Brain microvascular endothelial cell (primary cell): ENCODE data around the gene ITGA3.

Experiments used
- DNase-seq: peaks from one replicate; pipeline ENCODE4 v3.0.0-alpha.2; 2020
- H3K27ac ChIP-seq: fragments of 250-450 bp; sonication (Bioruptor Pico); 2 replicates; pipeline ENCODE4 v1.5.1; 2020; ENCODE audit warnings: mild to moderate bottlenecking, moderate library complexity
- H3K27me3 ChIP-seq: fragments of 250-450 bp; sonication (Bioruptor Pico); replicated peaks from 2 replicates; pipeline ENCODE4 v1.5.1; 2020; ENCODE audit warnings: mild to moderate bottlenecking
- H3K36me3 ChIP-seq: fragments of 250-450 bp; sonication (Bioruptor Pico); replicated peaks from 2 replicates; pipeline ENCODE4 v1.5.1; 2020; ENCODE audit warnings: mild to moderate bottlenecking
- H3K4me3 ChIP-seq: 2 replicates; pipeline ENCODE4 v1.5.1; 2011; ENCODE audit warnings: low read depth, mild to moderate bottlenecking, control low read depth, low read length, moderate library complexity
- CTCF ChIP-seq: IDR thresholded peaks from 2 replicates; pipeline ENCODE4 v1.5.1; 2011; ENCODE audit warnings: low read depth, mild to moderate bottlenecking, moderate library complexity, low read length, control low read depth, inconsistent platforms; ENCODE audit errors: missing control alignments
- in situ Hi-C: cut with HindIII; loops from 2 replicates; pipeline ENCODE4 v1.10.0; 2017; ENCODE audit warnings: low sequenced_read_pairs, low pct_ligation_motif_present

The ITGA3 gene

GRCh38 chr17:50099003-50099402, 43.1 kb downstream of the ITGA3 start:
- in situ Hi-C loops, result no loop called here
- Histone ChIP-seq H3K4me3 (no peak overlapping the region), H3K27me3 (no peaks in the 10 kb centered on the region), H3K36me3 (no peaks in the 10 kb centered on the region), H3K27ac (no peak overlapping the region)
- no peak for TF ChIP-seq CTCF
- DNase-seq, result no peak

- H3K4me3 ChIP-seq, result no peak overlapping the region
- no peak for DNase-seq
- H3K36me3 ChIP-seq, result no peaks in the 10 kb centered on the region
- in situ Hi-C loops, result no loop called here
- H3K27me3 ChIP-seq, result no peaks in the 10 kb centered on the region
- no peak overlapping the region for H3K27ac ChIP-seq
- TF ChIP-seq CTCF, result no peak
Observed at GRCh38 chr17:50100480-50100883, 44.6 kb downstream of the ITGA3 start.

GRCh38 chr17:50100921-50101345, 45.0 kb downstream of the ITGA3 start:
- TF ChIP-seq CTCF, result no peak
- Histone ChIP-seq H3K36me3 (no peaks in the 10 kb centered on the region), H3K4me3 (no peak overlapping the region), H3K27ac (no peak overlapping the region), H3K27me3 (no peaks in the 10 kb centered on the region)
- DNase-seq, result no peak
- in situ Hi-C loops, result no loop called here

- DNase-seq, result no peak
- Histone ChIP-seq H3K27me3 (no peaks in the 10 kb centered on the region), H3K27ac (no peak overlapping the region), H3K36me3 (no peaks in the 10 kb centered on the region), H3K4me3 (no peak overlapping the region)
- in situ Hi-C loops, result no loop called here
- no peak for TF ChIP-seq CTCF
Observed at GRCh38 chr17:50101346-50102163, 45.6 kb downstream of the ITGA3 start.

GRCh38 chr17:50102164-50102991, 46.5 kb downstream of the ITGA3 start:
- no peaks in the 10 kb centered on the region for H3K36me3 ChIP-seq
- DNase-seq, result no peak
- H3K27ac ChIP-seq, result no peak overlapping the region
- in situ Hi-C loops, result no loop called here
- TF ChIP-seq CTCF, result no peak
- H3K27me3 ChIP-seq, result no peaks in the 10 kb centered on the region
- H3K4me3 ChIP-seq, result no peak overlapping the region
